SU-DHL-6 (cell line): Measurements from ENCODE around the gene MRPS22.
"Not testable (repeated sequence)": the region's sequence is repeated elsewhere in the genome, so short reads cannot be mapped to it uniquely, and the experiment has no call there.

Source experiments
- H2AFZ ChIP-seq: fragments of 200-600 bp; sonication (generic); 2 replicates; pipeline ENCODE4 v1.6.1; 2014; ENCODE audit warnings: low read depth, mild to moderate bottlenecking, moderate library complexity, mixed read lengths, antibody characterized with exemption, low read length; ENCODE audit not compliant: severe bottlenecking
- H3F3A ChIP-seq: fragments of 200-600 bp; shearing (Covaris generic); 2 replicates; pipeline ENCODE4 v1.6.0; 2016; ENCODE audit warnings: antibody characterized with exemption, mild to moderate bottlenecking; ENCODE audit not compliant: insufficient read depth
- H3K27ac ChIP-seq: fragments of 200-600 bp; sonication (generic); 2 replicates; pipeline ENCODE4 v1.5.1; 2016; ENCODE audit warnings: low read depth, mild to moderate bottlenecking, low read length, moderate library complexity, mixed read lengths
- H3K27me3 ChIP-seq: fragments of 200-600 bp; sonication (generic), shearing (Covaris generic); 2 replicates; pipeline ENCODE4 v1.6.0; 2014; ENCODE audit warnings: mild to moderate bottlenecking, low read length
- H3K36me3 ChIP-seq: fragments of 200-600 bp; sonication (generic); 2 replicates; pipeline ENCODE4 v1.6.1; 2014; ENCODE audit warnings: mild to moderate bottlenecking, low read length, mixed read lengths
- H3K4me2 ChIP-seq: fragments of 300-600, 200-600 bp; shearing (Covaris generic), sonication (generic); 2 replicates; pipeline ENCODE4 v1.6.0; 2014; ENCODE audit warnings: low read length, low read depth, mild to moderate bottlenecking; ENCODE audit not compliant: poor library complexity, severe bottlenecking
- H3K4me3 ChIP-seq: fragments of 200-600 bp; sonication (generic); 2 replicates; pipeline ENCODE4 v1.5.1; 2014; ENCODE audit warnings: antibody characterized with exemption, low read length, mild to moderate bottlenecking, mixed read lengths; ENCODE audit not compliant: insufficient read depth, poor library complexity, severe bottlenecking
- H3K79me2 ChIP-seq: fragments of 200-600 bp; sonication (generic); 2 replicates; pipeline ENCODE4 v1.6.1; 2014; ENCODE audit warnings: mild to moderate bottlenecking, low read length, moderate library complexity; ENCODE audit not compliant: insufficient read depth
- H3K9ac ChIP-seq: fragments of 200-600 bp; sonication (generic); 2 replicates; pipeline ENCODE4 v1.7.0; 2014; ENCODE audit warnings: mild to moderate bottlenecking, low read length
- H3K9me2 ChIP-seq: fragments of 200-600 bp; sonication (generic); replicated peaks from 2 replicates; pipeline ENCODE4 v1.6.1; 2014; ENCODE audit warnings: low read length; ENCODE audit not compliant: insufficient read depth
- H3K9me3 ChIP-seq: fragments of 200-600 bp; sonication (generic); 2 replicates; pipeline ENCODE4 v1.6.1; 2014; ENCODE audit warnings: low read length, mixed read lengths; ENCODE audit not compliant: insufficient read depth
- H4K20me1 ChIP-seq: fragments of 200-600 bp; sonication (generic); 2 replicates; pipeline ENCODE4 v1.6.1; 2014; ENCODE audit warnings: low read depth, mild to moderate bottlenecking, antibody characterized with exemption, low read length, moderate library complexity, mixed read lengths
- CTCF ChIP-seq: fragments of 200-600 bp; sonication (generic); IDR thresholded peaks from one replicate; pipeline ENCODE4 v1.5.1; 2017; ENCODE audit warnings: antibody characterized with exemption, mild to moderate bottlenecking, low read length, moderate library complexity; ENCODE audit not compliant: insufficient read depth, poor library complexity, severe bottlenecking
- EZH2phosphoT487 ChIP-seq: fragments of 200-600 bp; sonication (generic), shearing (Covaris generic); conservative IDR thresholded peaks from 2 replicates; pipeline ENCODE4 v1.6.1; 2018; ENCODE audit warnings: mild to moderate bottlenecking, antibody characterized with exemption, low read length, moderate library complexity, mixed read lengths

The MRPS22 gene

DNA sequence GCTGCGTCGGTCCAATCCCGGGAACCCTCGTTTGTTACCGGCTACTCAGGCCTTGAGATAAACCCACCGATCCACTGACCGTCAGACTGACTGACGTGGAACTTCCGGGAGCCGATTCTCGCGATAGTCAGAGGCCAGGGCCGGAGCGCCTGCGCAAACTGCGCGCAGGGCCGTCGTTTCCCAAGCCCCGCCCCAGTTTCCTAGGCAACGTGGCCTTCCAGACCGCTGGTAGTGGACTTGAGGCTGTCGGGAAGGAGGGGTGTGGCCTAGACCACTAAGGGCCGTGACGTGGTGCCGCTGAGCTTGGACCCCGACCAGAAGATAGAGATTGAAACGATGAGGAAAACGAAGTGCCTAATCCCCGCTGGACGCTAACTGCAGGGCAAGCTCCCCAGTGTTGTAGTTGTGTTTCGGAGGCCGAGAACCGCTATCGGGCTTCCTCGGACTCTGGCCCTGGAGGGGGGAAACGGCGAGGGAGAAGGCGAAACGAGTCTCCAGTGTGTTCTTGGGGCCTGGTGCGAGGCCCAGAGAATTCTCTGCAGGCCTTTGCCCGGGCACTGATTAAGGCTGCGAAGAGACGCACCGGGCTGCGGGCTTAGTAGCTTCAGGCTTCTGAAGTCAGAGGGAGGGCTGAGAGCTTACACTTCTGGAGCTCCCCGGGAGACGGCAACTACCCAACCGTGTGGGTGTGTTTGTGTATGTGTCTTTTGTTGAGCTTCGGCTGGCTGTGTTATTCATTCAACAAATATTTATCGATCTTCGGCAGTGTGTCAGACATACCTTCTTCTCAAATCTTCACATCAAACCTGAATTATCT is 45.9 kb downstream of the MRPS22 start, which contains the start of gene COPB2:
COPB2 (minus strand) TSS at position 96 of the 817 bp plus-strand sequence. CDS start 97 bp downstream, outside the sequence.
- H3K4me2 ChIP-seq = peak within 1 kb of the TSS; percentile 89
- peak within 1 kb of the TSS; percentile 89 for H3K4me3 ChIP-seq
- no peaks in the 10 kb centered on the region for H3K36me3 ChIP-seq
- H2AFZ ChIP-seq = peak within 1 kb of the TSS; percentile 83
- TF ChIP-seq CTCF = no peak
- no peak for TF ChIP-seq EZH2phosphoT487
- peaks cover under 1% of the 10 kb centered on the region; the same call in 1 of the 2 replicates for H4K20me1 ChIP-seq
- peak within 1 kb of the TSS; percentile 94 for H3K9ac ChIP-seq
- H3K27ac ChIP-seq = peak within 1 kb of the TSS; percentile 27; the same call in 1 of the 2 replicates
- peaks cover 45% of the 10 kb centered on the region for H3K79me2 ChIP-seq
- H3F3A ChIP-seq = no peaks in the 10 kb centered on the region
- no peaks in the 10 kb centered on the region for H3K9me3 ChIP-seq
- no peaks in the 10 kb centered on the region for H3K9me2 ChIP-seq
- no peaks in the 10 kb centered on the region for H3K27me3 ChIP-seq

- no peaks in the 10 kb centered on the region for H3K9me2 ChIP-seq
These were observed 50.3 kb downstream of the MRPS22 start for GRCh38 chr3:139394116-139394515.

GRCh38 chr3:139396707-139397106 is 52.9 kb downstream of the MRPS22 start:
- TF ChIP-seq CTCF (no peak), EZH2phosphoT487 (no peak)
- Histone ChIP-seq H3K9me2 (no peaks in the 10 kb centered on the region), H3K36me3 (no peaks in the 10 kb centered on the region), H3K27ac (no peak overlapping the region), H3K4me3 (no peak overlapping the region), H4K20me1 (no peaks in the 10 kb centered on the region; the same call in 1 of the 2 replicates), H3K27me3 (no peaks in the 10 kb centered on the region), H3K9ac (no peak overlapping the region), H2AFZ (no peak overlapping the region), H3K9me3 (no peaks in the 10 kb centered on the region), H3K4me2 (no peak overlapping the region), H3K79me2 (no peaks in the 10 kb centered on the region), H3F3A (no peaks in the 10 kb centered on the region)

More at GRCh38 chr3:139394116-139394515, 50.3 kb downstream of the MRPS22 start:
- Histone ChIP-seq H3K27ac (no peak overlapping the region), H3K36me3 (no peaks in the 10 kb centered on the region), H3K9me3 (no peaks in the 10 kb centered on the region), H3K9ac (no peak overlapping the region), H3K4me2 (no peak overlapping the region), H2AFZ (no peak overlapping the region), H4K20me1 (no peaks in the 10 kb centered on the region; the same call in 1 of the 2 replicates), H3K4me3 (no peak overlapping the region), H3K79me2 (peaks cover 3% of the 10 kb centered on the region), H3K27me3 (no peaks in the 10 kb centered on the region), H3F3A (no peaks in the 10 kb centered on the region)
- no peak for TF ChIP-seq EZH2phosphoT487

- H3K27me3 ChIP-seq, H3K4me3 ChIP-seq, H3K79me2 ChIP-seq, H3K27ac ChIP-seq, H3K4me2 ChIP-seq, H2AFZ ChIP-seq, H3K9me3 ChIP-seq, H3K9ac ChIP-seq, H3F3A ChIP-seq, H4K20me1 ChIP-seq, H3K9me2 ChIP-seq, H3K36me3 ChIP-seq: not testable (repeated sequence)
These were observed 57.3 kb downstream of the MRPS22 start for GRCh38 chr3:139401155-139401554.
